GM13977 (cell line): ENCODE results near the gene OR51B4.
"Not testable (repeated sequence)": the region's sequence is repeated elsewhere in the genome, so short reads cannot be mapped to it uniquely, and the experiment has no call there.

ENCODE experiments used
- DNase-seq: peaks from one replicate; pipeline ENCODE4 v3.0.0; 2012; ENCODE audit warnings: low spot score
- in situ Hi-C: fragments of 300-500 bp; cut with MboI; formaldehyde crosslinking; loops from one replicate; pipeline ENCODE4 v1.12.0; 2022; ENCODE audit warnings: low sequenced_read_pairs, low pct_unique_long_range_greater_than_20kb, mixed read lengths, inconsistent platforms; ENCODE audit not compliant: unreplicated experiment
- TF ChIP-seq, protein P1 (sequence below): IDR thresholded peaks from 2 replicates; pipeline ENCODE4 v1.5.1; 2012; ENCODE audit warnings: mild to moderate bottlenecking, control low read depth; ENCODE audit not compliant: insufficient read depth; ENCODE audit errors: extremely low read depth, missing control alignments

Gene OR51B4

DNA sequence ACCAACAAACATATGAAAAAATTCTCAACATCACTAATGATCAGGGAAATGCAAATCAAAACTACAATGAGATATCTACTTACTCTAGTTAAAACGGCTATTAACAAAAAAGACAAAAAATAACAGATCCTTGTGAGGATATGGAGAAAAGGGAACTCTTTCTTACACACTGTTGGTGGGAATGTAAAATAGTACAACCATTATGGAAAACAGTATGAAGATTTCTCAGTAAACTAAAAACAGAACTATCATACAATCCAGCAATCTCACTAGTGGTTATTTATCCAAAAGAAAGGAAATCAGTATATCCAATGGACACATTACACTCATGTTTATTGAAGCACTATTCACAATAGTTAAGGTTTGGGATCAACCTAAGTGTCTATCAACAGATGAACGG is 35.9 kb downstream of the OR51B4 start:
- TF ChIP-seq, protein P1, sequence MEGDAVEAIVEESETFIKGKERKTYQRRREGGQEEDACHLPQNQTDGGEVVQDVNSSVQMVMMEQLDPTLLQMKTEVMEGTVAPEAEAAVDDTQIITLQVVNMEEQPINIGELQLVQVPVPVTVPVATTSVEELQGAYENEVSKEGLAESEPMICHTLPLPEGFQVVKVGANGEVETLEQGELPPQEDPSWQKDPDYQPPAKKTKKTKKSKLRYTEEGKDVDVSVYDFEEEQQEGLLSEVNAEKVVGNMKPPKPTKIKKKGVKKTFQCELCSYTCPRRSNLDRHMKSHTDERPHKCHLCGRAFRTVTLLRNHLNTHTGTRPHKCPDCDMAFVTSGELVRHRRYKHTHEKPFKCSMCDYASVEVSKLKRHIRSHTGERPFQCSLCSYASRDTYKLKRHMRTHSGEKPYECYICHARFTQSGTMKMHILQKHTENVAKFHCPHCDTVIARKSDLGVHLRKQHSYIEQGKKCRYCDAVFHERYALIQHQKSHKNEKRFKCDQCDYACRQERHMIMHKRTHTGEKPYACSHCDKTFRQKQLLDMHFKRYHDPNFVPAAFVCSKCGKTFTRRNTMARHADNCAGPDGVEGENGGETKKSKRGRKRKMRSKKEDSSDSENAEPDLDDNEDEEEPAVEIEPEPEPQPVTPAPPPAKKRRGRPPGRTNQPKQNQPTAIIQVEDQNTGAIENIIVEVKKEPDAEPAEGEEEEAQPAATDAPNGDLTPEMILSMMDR = no peak
- in situ Hi-C loops = no loop called here
- no peak for DNase-seq

DNA sequence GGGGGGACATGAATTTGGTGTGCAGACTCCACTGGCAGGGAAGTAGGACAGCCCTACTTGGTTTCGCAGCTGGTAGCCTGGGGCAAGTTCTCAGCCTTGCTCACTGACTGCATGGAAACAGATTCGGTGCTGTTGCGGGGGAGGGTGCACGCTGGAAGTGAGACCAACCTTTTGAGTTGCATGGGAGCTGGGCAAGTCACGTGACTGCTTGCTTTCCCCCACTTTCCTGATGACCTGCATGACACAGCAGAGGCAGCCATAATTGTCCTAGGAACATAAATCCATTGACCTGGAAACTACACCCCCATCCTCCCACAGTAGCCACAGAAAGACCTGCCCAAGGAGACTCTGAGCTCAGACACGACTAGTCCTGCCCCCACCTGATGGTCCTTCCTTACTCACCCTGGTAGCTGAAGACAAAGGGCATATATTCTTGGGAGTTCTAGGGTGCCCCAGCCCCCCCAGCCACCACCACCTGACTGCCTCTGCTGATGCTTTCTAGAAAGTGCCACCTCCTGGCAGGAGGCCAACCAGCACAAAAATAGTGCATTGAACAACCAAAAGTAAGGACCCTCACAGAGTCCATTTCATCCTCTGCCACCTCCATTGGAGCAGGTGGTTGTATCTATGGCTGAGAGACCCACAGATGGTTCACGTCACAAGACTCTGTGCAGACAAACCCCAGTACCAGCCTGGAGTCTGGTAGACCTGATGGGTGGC is 43.0 kb downstream of the OR51B4 start:
- in situ Hi-C loops = no loop called here
- TF ChIP-seq, protein P1 = no peak
- DNase-seq = no peak

DNA sequence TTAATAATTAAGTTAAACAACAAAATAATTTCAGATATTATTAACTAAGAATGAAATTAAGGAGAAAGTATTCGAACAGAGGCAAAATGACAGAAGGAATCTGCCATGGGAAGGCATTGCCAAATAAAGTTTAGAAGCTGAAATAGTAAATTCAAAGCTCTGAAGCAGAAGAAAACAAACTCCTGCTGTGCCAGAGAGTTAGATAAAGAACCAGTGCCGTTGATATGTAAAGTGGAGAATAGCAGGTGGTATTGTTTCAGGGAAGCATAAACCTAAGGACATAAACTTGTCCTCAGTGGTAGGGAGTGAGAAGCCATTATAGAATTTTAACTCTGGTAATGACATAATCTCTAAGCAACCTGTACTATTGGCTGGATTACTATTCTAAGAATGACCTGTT is 44.5 kb downstream of the OR51B4 start:
- in situ Hi-C loops = no loop called here
- no peak for DNase-seq
- TF ChIP-seq, protein P1 = no peak

DNA sequence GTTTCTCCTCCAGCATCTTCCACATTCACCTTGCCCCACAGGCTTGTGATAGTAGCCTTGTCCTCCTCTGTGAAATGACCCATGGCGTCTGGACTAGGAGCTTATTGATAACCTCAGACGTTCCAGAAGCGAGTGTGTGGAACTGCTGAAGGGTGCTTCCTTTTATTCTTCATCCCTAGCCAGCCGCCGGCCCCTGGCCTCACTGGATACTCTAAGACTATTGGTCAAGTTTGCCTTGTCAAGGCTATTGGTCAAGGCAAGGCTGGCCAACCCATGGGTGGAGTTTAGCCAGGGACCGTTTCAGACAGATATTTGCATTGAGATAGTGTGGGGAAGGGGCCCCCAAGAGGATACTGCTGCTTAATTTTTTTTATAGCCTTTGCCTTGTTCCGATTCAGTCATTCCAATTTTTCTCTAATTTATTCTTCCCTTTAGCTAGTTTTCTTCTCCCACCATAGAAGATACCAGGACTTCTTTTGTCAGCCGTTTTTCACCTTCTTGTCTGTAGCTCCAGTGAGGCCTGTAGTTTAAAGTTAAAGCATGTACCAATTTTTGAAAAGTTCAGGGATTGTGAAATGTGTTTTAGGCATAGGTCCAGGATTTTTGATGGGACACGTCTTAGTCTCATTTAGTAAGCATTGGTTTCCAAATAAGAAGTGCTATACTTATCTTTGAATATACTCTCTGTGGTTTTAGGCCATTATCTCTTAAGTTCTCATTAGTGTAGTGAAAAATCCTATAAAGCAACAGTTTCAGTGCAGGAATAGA is 46.9 kb downstream of the OR51B4 start, which contains the start of gene HBG2:
Gene HBG2, minus strand, starts transcription at position 136 of the 768 bp plus-strand sequence. Its CDS starts 53 bp downstream, at position 83.
- in situ Hi-C loops, DNase-seq: not testable (repeated sequence)

DNA sequence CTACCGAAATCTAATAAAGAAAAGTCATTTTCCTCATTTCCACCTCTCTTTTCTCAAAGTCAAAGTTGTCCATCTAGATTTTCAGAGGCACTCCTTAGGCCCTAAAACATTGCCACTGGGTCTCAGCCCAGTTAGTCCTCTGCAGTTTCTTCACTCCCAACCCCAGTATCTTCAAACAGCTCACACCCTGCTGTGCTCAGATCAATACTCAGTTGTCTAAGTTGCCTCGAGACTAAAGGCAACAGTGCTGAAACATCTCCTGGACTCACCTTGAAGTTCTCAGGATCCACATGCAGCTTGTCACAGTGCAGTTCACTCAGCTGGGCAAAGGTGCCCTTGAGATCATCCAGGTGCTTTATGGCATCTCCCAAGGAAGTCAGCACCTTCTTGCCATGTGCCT is 47.7 kb downstream of the OR51B4 start:
- in situ Hi-C loops, DNase-seq: not testable (repeated sequence)

DNA sequence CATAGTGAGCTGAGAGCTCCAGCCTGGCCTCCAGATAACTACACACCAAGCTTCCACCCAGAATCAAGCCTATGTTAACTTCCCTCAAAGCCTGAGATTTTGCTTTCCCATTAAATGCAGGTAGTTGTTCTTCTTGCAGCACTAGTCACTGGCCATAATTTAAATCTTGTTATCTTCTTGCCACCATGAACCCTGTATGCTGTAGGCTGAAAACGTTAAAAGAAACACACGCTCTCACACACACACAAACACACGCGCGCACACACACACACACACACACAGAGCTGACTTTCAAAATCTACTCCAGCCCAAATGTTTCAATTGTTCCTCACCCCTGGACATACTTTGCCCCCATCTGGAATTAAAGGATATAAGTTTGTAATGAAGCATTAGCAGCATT is 48.3 kb downstream of the OR51B4 start:
- in situ Hi-C loops, DNase-seq: not testable (repeated sequence)

DNA sequence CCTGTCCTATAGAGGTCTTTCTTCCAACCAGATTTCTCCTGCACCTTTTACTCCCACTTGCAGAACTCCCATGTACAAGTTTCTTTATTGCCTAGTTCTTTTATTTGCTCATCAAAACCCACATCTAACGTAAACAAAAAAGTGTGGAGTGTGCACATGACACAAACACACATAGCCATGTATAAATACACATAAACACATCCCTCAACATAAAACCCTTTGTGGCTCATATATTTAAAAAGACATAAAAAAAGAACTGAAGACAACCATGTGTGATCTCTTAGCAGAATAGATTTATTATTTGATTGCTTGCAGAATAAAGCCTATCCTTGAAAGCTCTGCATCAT is 48.9 kb downstream of the OR51B4 start:
- in situ Hi-C loops = no loop called here
- TF ChIP-seq, protein P1 = no peak
- no peak for DNase-seq

DNA sequence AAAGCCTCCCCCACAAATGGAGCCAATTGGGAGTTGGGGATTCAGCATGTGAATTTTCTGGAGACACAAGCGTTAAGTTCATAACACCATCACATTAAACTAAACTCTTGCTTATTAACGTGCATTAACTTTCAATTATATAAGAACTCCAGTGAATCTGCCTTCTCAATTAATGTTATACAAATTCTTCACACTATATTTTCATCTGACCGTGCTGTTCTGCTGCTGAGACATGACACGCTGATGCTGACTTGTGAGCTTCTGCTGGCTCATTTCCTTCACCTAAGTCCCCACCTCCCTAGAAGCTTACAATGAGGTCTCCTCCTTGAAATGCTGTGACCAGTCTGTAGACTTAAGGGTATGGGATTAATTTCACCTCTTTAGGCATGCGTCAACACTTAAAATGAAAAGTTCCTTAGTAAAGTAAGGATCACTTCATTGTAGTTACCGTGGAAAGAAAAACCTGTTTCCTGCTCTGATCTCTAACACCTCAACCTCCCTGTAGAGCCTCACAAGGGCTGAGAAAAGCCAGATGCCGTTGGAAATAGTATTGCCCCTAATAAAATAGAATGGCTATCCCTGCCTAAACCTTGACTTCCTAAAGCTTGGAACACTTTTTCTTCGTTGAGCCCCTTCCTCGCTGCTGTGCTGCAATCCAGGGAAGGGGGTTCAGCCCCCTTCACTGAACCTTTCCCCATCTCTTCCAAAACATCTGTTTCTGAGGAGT is 49.4 kb downstream of the OR51B4 start:
- in situ Hi-C loops = no loop called here
- no peak for DNase-seq
- TF ChIP-seq, protein P1 = no peak
